Left ventricle myocardium inferior (tissue), 1 donor: ENCODE measurements around the gene TIAM1. TPM values are rescaled to one million over a fixed set of nuclear protein-coding genes. Genes with fewer than 3 reads are reported as not detected.

Experiments
- DNase-seq: peaks from one replicate; pipeline ENCODE4 v3.0.0-alpha.2; 2020
- H3K27ac ChIP-seq: fragments of 200-600 bp; replicated peaks from 2 replicates; pipeline ENCODE4 v1.8.0; 2021
- H3K27me3 ChIP-seq: fragments of 200-600 bp; 2 replicates; pipeline ENCODE4 v1.8.0; 2021; ENCODE audit warnings: low read depth
- H3K36me3 ChIP-seq: fragments of 200-600 bp; 2 replicates; pipeline ENCODE4 v1.8.0; 2021
- H3K4me1 ChIP-seq: fragments of 200-600 bp; 2 replicates; pipeline ENCODE4 v1.8.0; 2021
- H3K4me3 ChIP-seq: fragments of 200-600 bp; 2 replicates; pipeline ENCODE4 v1.8.0; 2021; ENCODE audit warnings: mild to moderate bottlenecking, moderate library complexity
- H3K9me3 ChIP-seq: fragments of 200-600 bp; replicated peaks from 2 replicates; pipeline ENCODE4 v1.8.0; 2021
- CTCF ChIP-seq: fragments of 200-600 bp; IDR thresholded peaks from 2 replicates; pipeline ENCODE4 v1.8.0; 2021; ENCODE audit warnings: antibody characterized with exemption, mild to moderate bottlenecking, borderline replicate concordance
- intact Hi-C: fragments of 100-400 bp; cut with micrococcal nuclease; formaldehyde crosslinking; loops from one replicate; pipeline ENCODE4 v1.11.0; 2022
- total RNA-seq: library from RNA; stranded (reverse); fragmentation: NEBNext Ultra II Directional; extraction: Animal tissue kit (Norgen Biotek cat#: 25700); gene quantifications from one replicate; pipeline ENCODE4 v1.2.1, GENCODE V29; 2021
- donor health status: DM: no; HTN: yes; CAD: no; lungs with severe emphysema.

The TIAM1 gene
- total RNA-seq, 1 donor from 2014 or later, result 1.8 TPM

GRCh38 chr21:31260790-31261189 is 83.3 kb downstream of the TIAM1 start:
- Histone ChIP-seq H3K27me3 (no peaks in the 10 kb centered on the region), H3K4me3 (no peak overlapping the region), H3K9me3 (no peaks in the 10 kb centered on the region), H3K36me3 (no peaks in the 10 kb centered on the region), H3K4me1 (peaks cover 13% of the 10 kb centered on the region), H3K27ac (no peak overlapping the region)
- intact Hi-C loops, result no loop called here
- TF ChIP-seq CTCF, result no peak
- DNase-seq, result no peak

GRCh38 chr21:31258073-31258472 is 86.0 kb downstream of the TIAM1 start:
- intact Hi-C loops, result no loop called here
- Histone ChIP-seq H3K27ac (no peak overlapping the region), H3K27me3 (peaks cover 4% of the 10 kb centered on the region), H3K9me3 (no peaks in the 10 kb centered on the region), H3K4me1 (peaks cover 7% of the 10 kb centered on the region), H3K36me3 (no peaks in the 10 kb centered on the region), H3K4me3 (no peak overlapping the region)
- no peak for DNase-seq
- TF ChIP-seq CTCF, result no peak

- Histone ChIP-seq H3K4me1 (peaks cover 4% of the 10 kb centered on the region), H3K27ac (no peak overlapping the region), H3K4me3 (no peak overlapping the region), H3K27me3 (peaks cover 4% of the 10 kb centered on the region), H3K36me3 (no peaks in the 10 kb centered on the region), H3K9me3 (no peaks in the 10 kb centered on the region)
- no peak for DNase-seq
- intact Hi-C loops, result no loop called here
- TF ChIP-seq CTCF, result no peak
Measured at GRCh38 chr21:31257265-31257664, 86.8 kb downstream of the TIAM1 start.

GRCh38 chr21:31255896-31256295 is 88.2 kb downstream of the TIAM1 start:
- TF ChIP-seq CTCF, result no peak
- intact Hi-C loops, result no loop called here

GRCh38 chr21:31255036-31255435 is 89.0 kb downstream of the TIAM1 start:
- no peak for DNase-seq
- H3K36me3 ChIP-seq, result no peaks in the 10 kb centered on the region
- intact Hi-C loops, result no loop called here
- H3K27me3 ChIP-seq, result peaks cover 4% of the 10 kb centered on the region
- no peaks in the 10 kb centered on the region for H3K9me3 ChIP-seq
- no peak for TF ChIP-seq CTCF
- H3K27ac ChIP-seq, result no peak overlapping the region
- no peaks in the 10 kb centered on the region for H3K4me1 ChIP-seq
- no peak overlapping the region for H3K4me3 ChIP-seq

More at GRCh38 chr21:31255896-31256295, 88.2 kb downstream of the TIAM1 start:
- DNase-seq, result no peak
- no peak overlapping the region for H3K4me3 ChIP-seq
- H3K27ac ChIP-seq, result no peak overlapping the region
- H3K9me3 ChIP-seq, result no peaks in the 10 kb centered on the region
- peaks cover 4% of the 10 kb centered on the region for H3K27me3 ChIP-seq
- H3K4me1 ChIP-seq, result no peaks in the 10 kb centered on the region
- H3K36me3 ChIP-seq, result no peaks in the 10 kb centered on the region

GRCh38 chr21:31254131-31254530 is 89.9 kb downstream of the TIAM1 start:
- Histone ChIP-seq H3K4me3 (no peak overlapping the region), H3K4me1 (no peaks in the 10 kb centered on the region), H3K27ac (no peak overlapping the region), H3K9me3 (no peaks in the 10 kb centered on the region), H3K36me3 (no peaks in the 10 kb centered on the region), H3K27me3 (peaks cover 4% of the 10 kb centered on the region)
- DNase-seq, result no peak
- TF ChIP-seq CTCF, result no peak
- intact Hi-C loops, result no loop called here
